HG02840 (cell line): ENCODE measurements around the gene IFT122.

Experiments used
- ATAC-seq: cut with Tn5 transposase; IDR thresholded peaks from one replicate; pipeline ENCODE4 v1.9.1; 2021; ENCODE audit warnings: mild to moderate bottlenecking, moderate library complexity, moderate number of reproducible peaks; ENCODE audit not compliant: unreplicated experiment, low FRiP score

IFT122 gene

DNA sequence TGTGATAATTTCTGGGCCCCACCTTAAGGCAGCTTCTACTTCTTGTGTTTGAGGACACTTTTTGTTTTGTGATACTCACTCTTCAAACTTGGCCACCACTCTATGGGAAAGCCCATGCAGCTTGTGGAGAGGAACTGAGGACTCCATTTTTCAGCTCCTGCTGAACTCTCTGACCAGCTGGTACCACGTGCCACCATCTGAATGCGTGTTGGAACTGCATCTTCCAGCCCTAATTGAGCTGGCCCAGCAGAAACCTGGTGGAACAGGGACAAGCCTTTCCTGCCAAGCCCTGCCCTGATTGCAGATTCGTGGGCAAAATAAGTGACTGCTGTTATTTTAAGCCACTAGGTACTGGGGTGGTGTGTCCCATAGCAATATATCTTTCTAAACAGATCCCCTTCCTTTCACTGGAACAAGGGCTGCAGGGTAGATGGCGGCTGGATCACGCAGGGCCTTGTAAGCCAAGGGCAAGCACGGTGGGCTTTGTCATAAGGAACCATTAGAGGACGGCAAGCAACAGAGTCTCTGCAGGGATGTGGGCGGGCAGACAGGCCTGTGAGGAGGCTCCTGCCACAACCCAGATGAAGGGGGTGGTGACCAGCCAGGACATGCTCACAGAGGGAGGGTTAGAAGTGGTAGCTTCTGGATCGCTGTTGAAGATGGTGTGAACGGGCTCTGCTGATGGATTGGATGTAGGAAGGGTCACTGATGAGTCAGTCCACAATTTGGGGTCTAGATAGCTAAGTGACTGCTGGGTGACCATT, 112.4 kb downstream of the IFT122 start:
- ATAC-seq: no peak

DNA sequence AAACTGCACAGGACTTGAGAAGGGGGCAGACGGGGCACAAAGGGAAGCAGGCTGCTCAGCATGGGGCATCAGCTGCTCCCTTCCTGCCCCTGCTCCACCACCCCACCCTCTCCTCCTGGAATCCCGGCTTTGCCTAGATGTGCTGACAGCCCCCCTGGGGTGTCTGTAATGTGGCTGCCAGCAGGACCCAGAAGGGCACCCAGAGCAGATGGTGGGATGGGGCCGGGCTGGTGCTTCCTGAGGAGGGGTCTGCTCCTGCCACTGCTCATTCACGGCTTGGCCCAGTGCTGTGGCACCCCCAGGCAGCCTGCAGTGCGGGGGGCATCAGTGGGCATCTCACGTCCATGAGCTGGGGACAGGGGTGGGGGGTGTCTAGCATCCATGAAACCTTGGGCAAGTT, 113.1 kb downstream of the IFT122 start:
- no peak for ATAC-seq

DNA sequence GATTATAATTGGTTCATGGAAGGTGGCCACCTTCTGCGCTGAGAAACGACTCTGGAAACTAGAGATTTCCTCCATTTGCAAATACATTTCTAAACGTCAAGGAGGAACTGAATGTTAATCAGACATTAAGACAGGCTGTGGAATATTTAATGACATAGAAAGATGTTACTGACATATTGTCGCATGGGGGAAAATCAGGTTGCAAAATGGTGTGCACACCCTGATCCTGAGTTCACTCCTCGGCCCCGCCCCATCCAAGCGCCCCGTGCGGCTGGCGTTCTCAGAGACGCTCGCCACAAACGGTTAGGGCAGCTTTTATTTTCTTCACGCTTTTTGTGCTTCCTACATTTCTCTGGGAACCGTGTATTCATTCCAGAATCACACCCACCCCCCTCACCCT, 113.7 kb downstream of the IFT122 start:
- ATAC-seq: no peak

DNA sequence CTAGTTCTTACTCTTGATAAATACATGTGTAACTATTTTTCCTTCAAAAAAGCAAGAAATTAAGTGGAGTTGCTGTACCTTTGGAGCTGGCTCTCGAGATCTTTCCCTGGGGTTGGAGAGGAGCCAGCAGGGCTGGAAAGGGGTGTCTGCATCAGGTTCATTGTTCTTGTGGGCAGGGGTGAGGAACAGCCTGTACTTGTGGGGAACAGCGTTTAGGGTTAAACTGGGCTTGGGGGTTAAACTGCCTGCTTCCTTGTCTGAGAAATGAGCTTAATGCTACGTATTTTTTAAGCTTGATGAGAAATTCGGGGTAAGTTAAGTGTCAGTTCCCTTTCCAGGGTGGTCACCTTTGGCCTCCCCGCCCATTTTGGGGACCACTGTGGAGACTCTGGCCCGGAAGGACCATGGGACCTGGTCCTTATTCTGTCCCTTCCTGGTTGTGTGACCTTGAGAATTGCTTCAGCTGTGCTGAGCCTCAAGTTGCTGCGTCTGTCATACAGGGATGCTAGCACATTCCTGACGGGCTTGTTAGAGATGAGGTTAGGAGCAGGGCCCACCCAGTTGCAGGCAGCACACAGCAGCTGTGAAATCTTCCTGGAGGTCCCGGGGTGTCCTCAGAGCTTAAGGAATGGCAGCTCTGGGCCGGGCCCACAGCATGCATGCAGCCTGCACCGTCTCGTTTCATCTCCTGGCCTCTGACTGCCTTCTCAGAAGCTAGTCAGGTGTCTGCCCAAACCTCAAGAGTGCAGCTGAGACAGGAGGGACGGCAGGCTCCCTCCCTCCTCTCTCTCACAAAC, 114.5 kb downstream of the IFT122 start:
- ATAC-seq: no peak

DNA sequence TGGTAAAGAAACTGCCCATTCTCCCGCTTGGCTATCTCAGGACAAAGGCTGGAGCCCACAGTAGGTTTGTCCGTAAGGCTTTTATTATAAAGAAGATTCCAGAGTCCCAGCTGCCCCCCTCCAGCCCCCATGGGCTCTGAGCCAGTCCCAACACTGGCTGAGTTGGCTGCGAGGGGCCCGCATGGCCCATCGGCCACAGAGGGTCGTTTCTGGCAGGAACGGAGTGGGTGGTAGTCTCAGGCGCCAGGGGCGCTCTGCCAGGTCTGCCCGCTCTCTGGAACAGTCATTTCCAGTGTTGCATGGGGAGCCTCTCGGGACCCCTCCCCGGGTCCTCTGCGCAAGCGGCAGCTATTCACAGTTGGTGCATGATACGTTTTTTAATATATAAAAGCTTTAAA, 115.1 kb downstream of the IFT122 start:
- no peak for ATAC-seq

DNA sequence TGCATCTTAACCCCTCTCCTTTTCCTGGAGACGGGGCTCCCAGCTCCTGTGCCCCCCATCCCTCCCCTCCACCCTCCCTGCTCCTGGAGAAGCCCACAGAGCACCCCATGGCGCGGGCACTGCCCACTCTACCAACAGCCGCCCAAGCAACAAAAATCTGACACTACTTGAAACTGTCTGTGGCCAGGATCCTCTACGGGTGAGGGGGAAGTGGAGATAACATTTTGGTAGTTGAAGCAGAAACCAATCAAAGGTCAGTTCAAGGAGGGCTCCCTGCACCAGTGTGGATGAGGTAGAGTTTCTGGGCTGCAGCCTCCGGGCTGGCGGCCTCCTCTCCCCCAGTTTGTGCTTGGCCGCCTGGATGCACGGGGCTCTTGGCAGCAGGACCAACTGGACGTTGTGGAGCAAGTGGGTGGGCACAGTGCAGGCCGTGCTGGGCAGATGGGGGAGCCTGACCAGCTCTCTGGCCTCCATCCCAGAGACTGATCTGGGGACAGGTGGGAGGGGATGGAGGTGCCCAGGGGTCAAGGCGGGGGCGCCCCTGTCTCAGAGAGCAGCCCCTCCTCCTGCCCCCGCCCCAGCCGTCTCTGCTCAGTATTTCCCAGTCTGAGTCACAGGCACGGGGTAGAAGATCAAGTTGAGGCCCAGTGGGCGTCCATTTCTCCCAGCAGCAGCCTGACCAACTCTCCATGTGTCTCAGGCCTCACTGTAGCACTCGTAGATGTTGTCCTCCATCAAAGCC, 115.8 kb downstream of the IFT122 start:
- ATAC-seq: no peak

DNA sequence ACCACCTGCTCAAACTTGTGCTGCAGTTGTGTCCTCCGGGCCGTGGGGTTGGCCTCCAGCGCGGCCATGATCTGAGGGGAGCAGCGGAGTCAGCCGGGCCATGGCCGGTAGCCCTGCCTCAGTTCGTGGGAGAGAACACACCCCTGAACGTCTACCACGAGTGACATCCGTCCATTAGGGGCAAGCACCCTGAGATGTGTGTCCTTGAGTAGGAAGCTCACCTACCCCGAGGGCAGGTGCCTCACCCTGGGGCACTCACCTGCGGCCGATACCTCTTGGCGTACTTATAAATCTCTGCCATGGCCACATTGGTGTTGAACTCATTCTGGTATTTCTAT, 116.3 kb downstream of the IFT122 start:
- no peak for ATAC-seq

DNA sequence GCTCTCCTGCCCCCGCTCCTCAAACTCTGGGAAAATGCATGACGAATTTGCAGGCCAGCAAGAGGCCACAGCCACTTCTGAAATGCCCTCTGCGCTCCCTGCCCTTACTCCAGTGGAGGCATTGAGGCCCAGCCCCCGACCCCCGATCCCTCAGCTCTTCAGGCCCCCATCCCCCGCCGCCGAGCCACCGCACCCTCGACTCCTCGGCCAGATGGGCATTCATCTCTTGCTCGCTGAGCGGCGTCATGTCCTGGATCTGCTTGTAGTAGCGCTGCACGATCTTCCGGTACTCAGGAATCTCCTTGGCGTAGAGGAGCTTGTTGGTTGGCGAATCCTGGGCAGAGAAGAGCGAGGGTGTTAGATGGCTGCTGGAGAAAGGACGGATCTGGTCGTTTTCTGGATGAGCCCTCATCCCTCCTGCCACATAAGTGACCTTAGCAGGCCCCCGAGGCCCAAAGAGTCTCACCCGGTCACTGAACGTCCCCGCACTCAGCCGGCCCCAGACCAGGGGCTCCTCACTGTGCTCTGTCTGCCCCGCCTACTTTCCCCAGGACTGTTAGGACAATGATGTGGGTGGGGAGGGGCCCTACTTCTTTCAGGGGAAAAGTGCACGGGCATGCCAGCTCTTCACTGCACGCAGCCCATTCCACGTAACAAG, 117.0 kb downstream of the IFT122 start:
- ATAC-seq: no peak

DNA sequence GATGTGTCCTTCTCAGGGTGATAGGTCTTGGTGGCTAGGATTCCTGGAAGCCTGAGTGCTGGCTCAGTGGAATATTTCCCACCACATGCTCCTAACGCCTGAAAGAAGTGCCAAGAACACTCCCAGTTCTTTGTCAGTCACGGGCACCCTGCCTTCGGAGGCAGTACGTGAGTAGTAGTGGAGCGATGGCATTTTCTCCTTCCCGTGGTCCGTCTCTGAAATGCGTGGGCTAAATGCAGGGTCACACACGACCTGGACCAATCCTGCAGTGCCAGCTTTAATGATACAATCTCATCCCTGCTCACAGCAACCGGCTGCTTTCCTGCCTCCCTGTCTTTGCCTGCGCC, 117.5 kb downstream of the IFT122 start:
- no peak for ATAC-seq

DNA sequence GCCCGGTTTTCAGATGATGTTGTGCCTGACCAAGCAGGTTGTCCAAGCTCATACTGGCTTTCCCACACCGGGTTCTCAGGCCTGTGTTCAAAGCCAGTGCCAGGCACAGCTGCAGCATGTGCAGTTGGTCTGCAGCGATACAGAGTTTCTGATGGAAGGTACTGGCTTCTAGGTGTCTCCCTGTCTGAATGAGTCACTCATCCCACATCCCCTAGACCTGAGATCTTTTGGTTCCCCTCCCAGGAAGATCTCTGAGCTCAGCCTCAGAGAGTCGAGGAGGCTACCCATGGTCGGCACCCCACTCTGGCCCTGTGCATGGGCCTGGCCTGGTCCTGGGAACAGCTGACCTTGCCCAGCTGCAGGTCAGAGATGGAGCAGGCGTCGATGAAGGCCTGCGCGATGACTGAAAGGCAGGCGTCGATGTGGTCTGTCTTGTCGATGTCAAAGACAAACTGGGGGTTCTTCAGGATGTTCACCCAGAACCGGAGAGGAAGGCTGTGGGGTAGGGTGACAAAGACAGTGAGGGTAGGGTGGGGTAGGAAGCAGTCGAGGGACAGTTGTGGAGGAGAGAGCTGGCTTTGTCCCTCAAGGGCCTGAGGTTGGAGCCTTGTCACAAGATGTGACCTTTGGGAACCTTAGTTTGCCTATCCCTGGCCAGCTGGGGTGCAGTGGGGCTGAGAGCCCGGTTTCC, 118.2 kb downstream of the IFT122 start:
- no peak for ATAC-seq

DNA sequence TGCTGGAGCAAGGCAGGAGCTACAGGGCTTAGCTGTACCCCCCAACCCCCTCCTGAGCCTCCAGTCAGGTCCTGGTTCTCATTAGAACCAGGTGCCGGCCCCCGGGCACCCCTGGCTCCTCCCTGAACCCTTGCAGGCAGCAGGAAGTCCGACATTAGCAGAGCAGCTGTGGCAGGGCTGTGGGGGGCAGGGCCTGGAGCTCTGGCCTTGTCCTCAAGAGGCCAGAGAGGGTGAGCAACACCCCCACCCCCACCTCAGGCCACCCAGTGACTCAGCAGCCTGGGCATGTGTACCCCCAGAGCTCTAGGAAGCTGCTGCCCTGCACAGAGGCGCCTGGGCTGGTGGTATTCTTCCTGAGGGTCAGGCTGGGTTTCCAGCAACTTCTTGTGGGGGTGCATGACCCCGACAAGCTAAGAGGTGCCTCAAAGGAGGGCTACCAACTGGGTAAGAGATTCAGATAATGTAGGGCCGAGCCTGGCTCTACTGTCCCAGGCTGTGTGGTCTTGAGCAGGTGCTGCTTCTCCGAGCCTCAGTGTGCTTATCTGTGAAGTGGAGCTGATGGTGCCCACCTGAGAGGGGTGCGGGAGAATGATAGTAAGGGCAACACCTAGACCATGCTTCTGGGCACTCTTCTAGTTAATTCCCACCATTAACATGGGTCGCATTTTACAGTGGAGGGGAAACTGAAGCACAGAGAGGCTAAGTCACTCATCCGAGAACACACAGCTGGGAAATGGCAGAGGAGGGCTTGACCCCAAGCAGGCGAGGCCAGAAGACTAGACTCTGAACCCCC, 118.9 kb downstream of the IFT122 start:
- no peak for ATAC-seq

DNA sequence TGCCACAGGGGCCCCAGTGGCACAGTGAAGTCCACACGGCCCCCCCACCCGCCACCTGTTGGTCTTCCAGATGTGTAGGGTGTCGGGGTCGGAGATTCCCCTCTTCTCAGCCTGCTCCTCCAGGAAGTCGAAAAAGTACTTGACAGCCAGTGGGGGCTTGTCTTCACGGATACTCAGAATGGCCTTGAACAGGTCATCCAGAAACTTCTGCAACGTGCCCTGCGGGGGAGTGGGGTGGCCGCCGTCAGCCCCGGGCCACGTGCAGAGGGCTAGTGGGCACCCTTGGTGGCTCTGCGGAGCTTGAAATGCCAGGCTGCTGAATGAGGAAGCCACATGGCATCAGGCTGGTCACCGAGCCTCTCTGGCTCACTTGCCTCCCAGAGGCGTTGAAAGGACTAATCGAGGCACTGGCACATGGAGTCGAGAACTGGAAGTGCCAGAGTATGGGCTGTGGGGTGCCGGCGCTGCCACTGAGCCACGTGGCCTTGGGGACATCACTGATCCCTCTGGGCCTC, 119.6 kb downstream of the IFT122 start:
- ATAC-seq: no peak

DNA sequence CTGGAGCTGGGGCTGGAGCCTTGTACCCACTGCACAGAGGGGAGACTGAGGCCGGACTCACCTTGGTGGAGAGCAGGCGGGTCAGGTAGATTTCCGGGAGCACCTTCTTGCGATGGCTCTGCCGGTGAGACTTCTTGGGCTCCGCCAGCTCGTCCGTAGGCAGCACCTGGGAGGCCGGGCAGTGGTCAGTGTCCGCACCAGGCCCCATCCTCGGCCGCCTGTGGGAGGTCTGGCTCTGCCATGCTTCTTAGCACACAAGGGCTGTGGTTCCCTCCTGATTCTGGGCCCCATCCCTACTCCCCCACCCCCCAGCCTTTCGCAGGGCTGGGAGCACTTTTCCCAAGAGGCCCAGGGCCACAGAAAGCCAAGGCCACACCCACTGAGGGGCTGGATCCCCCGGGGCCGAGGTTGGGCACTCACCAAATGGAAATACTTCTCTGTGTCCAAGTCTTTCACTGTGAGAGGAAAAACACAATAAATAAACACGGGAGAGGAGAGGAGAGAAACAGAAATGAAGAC, 120.3 kb downstream of the IFT122 start:
- no peak for ATAC-seq

DNA sequence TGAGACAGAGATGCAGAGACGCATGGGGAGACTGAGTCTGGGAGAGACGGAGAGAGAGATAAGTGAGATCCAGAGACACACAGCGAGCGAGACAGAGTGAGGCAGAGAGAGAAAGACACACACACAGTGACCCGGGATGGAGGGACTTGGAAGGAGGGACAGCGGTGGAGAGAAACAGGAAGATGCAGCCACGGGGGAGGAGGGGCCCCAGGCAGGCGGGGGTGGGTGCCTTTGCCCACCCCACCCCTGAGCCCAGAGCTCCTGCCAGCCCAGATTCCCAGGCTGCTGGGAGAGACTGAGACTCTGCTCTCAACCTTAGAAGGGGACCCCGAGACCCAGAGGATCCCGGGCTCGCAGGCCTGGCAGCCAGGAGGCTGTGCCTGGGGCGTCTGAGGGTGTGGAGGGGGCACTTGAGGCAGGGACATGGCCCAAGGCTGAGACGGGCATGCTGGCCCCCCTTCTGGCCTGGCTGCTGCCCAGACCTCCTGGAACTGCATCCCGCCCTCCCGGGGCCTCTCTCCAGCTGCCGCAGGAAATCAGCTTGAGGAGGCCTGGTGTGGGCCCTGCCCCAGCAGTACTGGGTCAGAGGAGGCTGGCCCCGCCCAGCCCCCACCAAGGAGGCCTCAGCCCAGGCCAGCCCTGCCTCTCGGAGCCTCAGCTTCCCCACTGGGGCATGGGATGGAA, 121.0 kb downstream of the IFT122 start:
- no peak for ATAC-seq

DNA sequence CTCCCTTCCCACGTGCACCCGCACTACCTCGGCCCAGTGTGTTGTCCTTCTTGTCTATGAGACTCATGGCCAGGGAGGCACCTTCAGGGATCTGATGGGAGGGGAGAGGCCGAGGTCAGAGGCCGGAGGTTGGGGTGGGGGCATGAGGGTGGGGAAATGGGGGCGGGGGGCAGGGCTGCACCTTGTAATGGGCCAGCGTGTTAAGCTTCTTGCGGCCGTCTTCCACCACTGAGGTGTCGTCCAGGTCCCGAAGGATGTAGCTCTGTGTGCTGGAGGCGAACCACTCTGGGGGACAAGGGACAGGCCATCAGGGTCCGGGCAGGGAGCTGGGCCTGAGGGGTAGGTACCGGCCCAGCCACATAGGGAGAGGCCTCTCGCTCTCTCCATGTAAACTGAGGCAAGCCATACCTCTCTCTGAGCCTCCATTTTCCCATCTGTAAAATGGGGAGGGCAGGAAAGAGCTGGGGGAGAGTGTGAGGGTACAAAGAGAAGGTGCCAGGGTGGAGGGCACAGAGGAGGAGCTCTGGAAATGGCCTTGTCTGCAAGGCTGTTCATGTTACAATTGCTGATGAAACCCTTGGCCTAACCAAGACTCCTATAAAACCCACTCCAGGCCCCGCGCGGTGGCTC, 121.7 kb downstream of the IFT122 start:
- no peak for ATAC-seq

DNA sequence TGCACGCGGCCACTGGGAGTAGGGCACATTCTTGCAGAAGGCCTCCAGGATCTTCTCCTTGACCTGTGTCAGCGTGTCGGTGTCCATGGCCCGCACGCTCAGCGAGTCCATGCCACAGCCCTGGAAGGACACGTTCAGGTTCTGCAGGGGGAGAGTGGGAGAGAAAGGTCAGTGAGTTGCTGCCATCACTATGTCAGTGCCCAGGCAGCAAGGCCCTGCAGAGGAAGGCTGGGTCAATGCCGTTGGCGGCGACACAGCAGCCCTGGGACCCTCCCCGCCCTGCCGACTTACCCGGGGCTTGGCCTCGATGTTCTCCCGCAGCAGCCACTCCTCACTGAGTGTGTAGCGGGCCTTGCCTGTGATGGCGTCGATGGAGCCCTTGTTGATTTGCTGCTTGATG, 122.8 kb downstream of the IFT122 start:
- ATAC-seq: no peak

DNA sequence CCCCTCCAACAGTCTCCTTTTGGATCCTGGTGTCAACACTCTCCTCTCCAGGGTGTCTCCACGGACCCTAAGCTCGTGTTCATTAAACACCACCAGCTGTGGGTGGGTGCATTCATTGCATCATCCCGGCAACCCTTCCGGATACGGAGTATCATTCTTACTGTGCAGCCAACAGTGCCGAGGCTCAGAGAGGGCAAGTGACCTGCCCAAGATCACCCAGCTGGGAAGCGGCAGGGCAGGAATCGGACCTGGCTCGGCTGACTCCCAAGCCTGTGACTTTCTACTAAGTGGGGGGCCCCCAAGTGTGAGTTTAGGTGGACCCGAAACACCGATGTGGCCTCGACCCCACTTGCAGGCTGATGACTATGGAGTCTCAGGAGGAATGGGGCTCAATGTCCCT, 123.3 kb downstream of the IFT122 start:
- no peak for ATAC-seq

DNA sequence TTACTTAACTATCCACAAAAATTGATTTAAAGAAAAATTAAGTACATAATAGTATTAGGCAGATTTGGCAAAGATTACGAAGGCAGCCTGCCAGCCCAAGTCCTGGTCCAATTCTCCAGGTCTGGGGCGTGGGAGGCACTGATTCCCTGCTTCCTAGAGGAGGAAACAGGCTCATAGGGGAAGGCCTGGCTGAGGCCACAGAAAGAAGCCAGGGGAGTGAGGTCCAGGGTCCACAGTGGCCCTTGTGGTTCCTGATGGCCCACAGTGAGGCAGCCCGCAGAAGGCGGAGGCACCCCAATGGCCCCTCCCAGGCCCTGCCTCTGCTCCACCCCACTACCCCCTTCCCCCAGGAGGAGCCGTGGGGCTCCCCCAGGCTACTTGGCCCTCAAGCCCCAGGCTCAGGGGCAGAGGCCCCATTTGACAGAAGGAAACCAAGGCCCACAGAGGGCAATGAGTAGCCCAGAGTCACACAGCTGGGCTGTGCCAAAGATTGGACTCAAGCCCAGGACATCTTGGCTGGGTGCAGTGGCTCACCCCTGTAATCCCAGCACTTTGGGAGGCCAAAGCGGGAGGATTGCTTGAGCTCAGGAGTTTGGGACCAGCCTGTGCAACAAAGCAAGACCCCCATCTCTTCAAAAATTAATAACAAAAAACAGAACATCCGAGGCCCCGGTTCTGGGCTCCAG, 124.0 kb downstream of the IFT122 start:
- no peak for ATAC-seq
